Testis (tissue), 2 donors: ENCODE results near the gene KMT5B.

ENCODE experiments used
- POLR2A ChIP-seq: fragments of 450-650 bp; IDR thresholded peaks from one replicate; pipeline ENCODE4 v1.6.1; 2017; ENCODE audit warnings: antibody characterized with exemption, mild to moderate bottlenecking, moderate library complexity
- TF ChIP-seq, protein P1 (sequence below), 3 experiments: fragments of 450-650 bp in 2 of 3; fragments of 200-600 bp in 1 of 3; sonication (generic) in 1 of 3; IDR thresholded peaks; one replicate each; pipeline ENCODE4 v1.5.1; 2016 to 2019; ENCODE audit warnings: antibody characterized with exemption in 3 of 3, mild to moderate bottlenecking in 2 of 3, moderate library complexity in 1 of 3

GRCh38 chr11:68200639-68201038, 12.5 kb downstream of the KMT5B start:
- TF ChIP-seq, protein P1, sequence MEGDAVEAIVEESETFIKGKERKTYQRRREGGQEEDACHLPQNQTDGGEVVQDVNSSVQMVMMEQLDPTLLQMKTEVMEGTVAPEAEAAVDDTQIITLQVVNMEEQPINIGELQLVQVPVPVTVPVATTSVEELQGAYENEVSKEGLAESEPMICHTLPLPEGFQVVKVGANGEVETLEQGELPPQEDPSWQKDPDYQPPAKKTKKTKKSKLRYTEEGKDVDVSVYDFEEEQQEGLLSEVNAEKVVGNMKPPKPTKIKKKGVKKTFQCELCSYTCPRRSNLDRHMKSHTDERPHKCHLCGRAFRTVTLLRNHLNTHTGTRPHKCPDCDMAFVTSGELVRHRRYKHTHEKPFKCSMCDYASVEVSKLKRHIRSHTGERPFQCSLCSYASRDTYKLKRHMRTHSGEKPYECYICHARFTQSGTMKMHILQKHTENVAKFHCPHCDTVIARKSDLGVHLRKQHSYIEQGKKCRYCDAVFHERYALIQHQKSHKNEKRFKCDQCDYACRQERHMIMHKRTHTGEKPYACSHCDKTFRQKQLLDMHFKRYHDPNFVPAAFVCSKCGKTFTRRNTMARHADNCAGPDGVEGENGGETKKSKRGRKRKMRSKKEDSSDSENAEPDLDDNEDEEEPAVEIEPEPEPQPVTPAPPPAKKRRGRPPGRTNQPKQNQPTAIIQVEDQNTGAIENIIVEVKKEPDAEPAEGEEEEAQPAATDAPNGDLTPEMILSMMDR (IDR thresholded peaks at IDR 0.05) = no peak
- TF ChIP-seq POLR2A = no peak
